ENCODE data around the gene POLR2L. TPM values are rescaled to one million over a fixed set of nuclear protein-coding genes. Genes with fewer than 3 reads are reported as not detected.

The POLR2L gene
- total RNA-seq, 1 experiment from 2014 or later, result 107 TPM

GRCh38 chr11:795634-796564, 46.4 kb downstream of the POLR2L start:
- Mint-ChIP-seq H3K9me3 (ENCODE audit: low read depth, unreplicated experiment) (no peaks in the 10 kb centered on the region), H3K4me1 (ENCODE audit: low read depth, unreplicated experiment) (no peaks in the 10 kb centered on the region), H3K27me3 (ENCODE audit: unreplicated experiment) (no peaks in the 10 kb centered on the region), H3K27ac (ENCODE audit: unreplicated experiment) (peak overlapping the region; percentile 78), H3K36me3 (ENCODE audit: insufficient read depth, unreplicated experiment) (peaks cover 68% of the 10 kb centered on the region), H3K4me3 (ENCODE audit: low read depth, unreplicated experiment) (peak overlapping the region; percentile 83)
- no peak for TF ChIP-seq CTCF (IDR thresholded peaks at IDR 0.05; ENCODE audit: unreplicated experiment)
- BruUV-seq (replicated peaks), result no TSS peak
- peak; percentile 65 for DNase-seq
- intact Hi-C loops (cut with micrococcal nuclease; ENCODE audit: unreplicated experiment), result no loop called here
- CTCF ChIA-PET, result interaction anchor here (0.7 to 1.1 kb wide), 3 partner anchors 10 to 20 kb away, joined by 4 to 5 read pairs (median 4); no protein-coding TSS in a partner anchor

- no peaks in the 10 kb centered on the region for H3K27me3 Mint-ChIP-seq (ENCODE audit: unreplicated experiment)
- intact Hi-C loops (cut with micrococcal nuclease; ENCODE audit: unreplicated experiment), result no loop called here
- H3K27ac Mint-ChIP-seq (ENCODE audit: unreplicated experiment), result peak overlapping the region; percentile 42
- no peak for TF ChIP-seq CTCF (IDR thresholded peaks at IDR 0.05; ENCODE audit: unreplicated experiment)
- BruUV-seq (replicated peaks), result no TSS peak
- peak overlapping the region; percentile 83 for H3K4me3 Mint-ChIP-seq (ENCODE audit: low read depth, unreplicated experiment)
- CTCF ChIA-PET, result interaction anchor here (0.7 to 1.1 kb wide), 3 partner anchors 9 to 20 kb away, joined by 4 to 5 read pairs (median 4); no protein-coding TSS in a partner anchor
- no peaks in the 10 kb centered on the region for H3K9me3 Mint-ChIP-seq (ENCODE audit: low read depth, unreplicated experiment)
- peak; percentile 42 for DNase-seq
- peaks cover 67% of the 10 kb centered on the region for H3K36me3 Mint-ChIP-seq (ENCODE audit: insufficient read depth, unreplicated experiment)
- no peaks in the 10 kb centered on the region for H3K4me1 Mint-ChIP-seq (ENCODE audit: low read depth, unreplicated experiment)
Measured at GRCh38 chr11:794766-795633, 47.3 kb downstream of the POLR2L start.

- Mint-ChIP-seq H3K9me3 (ENCODE audit: low read depth, unreplicated experiment) (no peaks in the 10 kb centered on the region), H3K4me3 (ENCODE audit: low read depth, unreplicated experiment) (peak overlapping the region; percentile 83), H3K27ac (ENCODE audit: unreplicated experiment) (no peak overlapping the region), H3K4me1 (ENCODE audit: low read depth, unreplicated experiment) (no peaks in the 10 kb centered on the region), H3K27me3 (ENCODE audit: unreplicated experiment) (no peaks in the 10 kb centered on the region), H3K36me3 (ENCODE audit: insufficient read depth, unreplicated experiment) (peaks cover 63% of the 10 kb centered on the region)
- DNase-seq, result no peak
- TF ChIP-seq CTCF (IDR thresholded peaks at IDR 0.05; ENCODE audit: unreplicated experiment), result no peak
- BruUV-seq (replicated peaks), result TSS peak; percentile 6
- CTCF ChIA-PET, result no interaction called here
- intact Hi-C loops (cut with micrococcal nuclease; ENCODE audit: unreplicated experiment), result no loop called here
Measured at GRCh38 chr11:794013-794765, 48.1 kb downstream of the POLR2L start.

GRCh38 chr11:793556-793955, 48.8 kb downstream of the POLR2L start:
- BruUV-seq (replicated peaks), result no TSS peak
- Mint-ChIP-seq H3K4me1 (ENCODE audit: low read depth, unreplicated experiment) (no peaks in the 10 kb centered on the region), H3K4me3 (ENCODE audit: low read depth, unreplicated experiment) (no peak overlapping the region), H3K27me3 (ENCODE audit: unreplicated experiment) (no peaks in the 10 kb centered on the region), H3K9me3 (ENCODE audit: low read depth, unreplicated experiment) (no peaks in the 10 kb centered on the region), H3K27ac (ENCODE audit: unreplicated experiment) (no peak overlapping the region), H3K36me3 (ENCODE audit: insufficient read depth, unreplicated experiment) (peaks cover 67% of the 10 kb centered on the region)
- no peak for DNase-seq
- intact Hi-C loops (cut with micrococcal nuclease; ENCODE audit: unreplicated experiment), result no loop called here
- TF ChIP-seq CTCF (IDR thresholded peaks at IDR 0.05; ENCODE audit: unreplicated experiment), result no peak
- CTCF ChIA-PET, result no interaction called here
